Mesendoderm (in vitro differentiated cells): Measurements from ENCODE around the gene HK2.
A peak's percentile ranks its signal among the peaks of the same experiment; 100 is the strongest.
"Not testable (repeated sequence)": the region's sequence is repeated elsewhere in the genome, so short reads cannot be mapped to it uniquely, and the experiment has no call there.

Source experiments
- DNase-seq: peaks from one replicate; pipeline ENCODE4 v3.0.0; 2013
- H2AK5ac ChIP-seq: 2 replicates; pipeline ENCODE4 v1.6.1; 2013; ENCODE audit warnings: low read length, inconsistent platforms
- H2BK120ac ChIP-seq: 2 replicates; pipeline ENCODE4 v1.6.1; 2013; ENCODE audit warnings: low read depth, mild to moderate bottlenecking, low read length, moderate library complexity, mixed read lengths
- H2BK15ac ChIP-seq: replicated peaks from 2 replicates; pipeline ENCODE4 v1.6.1; 2013; ENCODE audit warnings: low read depth, mild to moderate bottlenecking, moderate library complexity
- H2BK5ac ChIP-seq: 2 replicates; pipeline ENCODE4 v1.6.1; 2013; ENCODE audit warnings: low read length, inconsistent platforms
- H3K18ac ChIP-seq: 2 replicates; pipeline ENCODE4 v1.6.1; 2013; ENCODE audit warnings: mild to moderate bottlenecking, low read length, mixed read lengths
- H3K23ac ChIP-seq: one replicate; pipeline ENCODE4 v1.6.1; 2013; ENCODE audit warnings: low read length
- H3K27ac ChIP-seq: 2 replicates; pipeline ENCODE4 v1.5.1; 2013; ENCODE audit warnings: low read depth, mild to moderate bottlenecking, inconsistent platforms, low read length, moderate library complexity
- H3K27me3 ChIP-seq: 2 replicates; pipeline ENCODE4 v1.6.1; 2013; ENCODE audit warnings: low read length, control low read depth, mild to moderate bottlenecking, inconsistent platforms; ENCODE audit not compliant: insufficient read depth, poor library complexity
- H3K36me3 ChIP-seq: 2 replicates; pipeline ENCODE4 v1.6.1; 2013; ENCODE audit warnings: low read length, inconsistent platforms; ENCODE audit not compliant: control insufficient read depth, insufficient read depth
- H3K4ac ChIP-seq: one replicate; pipeline ENCODE4 v1.6.1; 2013; ENCODE audit warnings: low read depth, mild to moderate bottlenecking, low read length, moderate library complexity
- H3K4me1 ChIP-seq: 2 replicates; pipeline ENCODE4 v1.6.1; 2013; ENCODE audit warnings: low read depth, low read length, inconsistent platforms; ENCODE audit not compliant: control insufficient read depth
- H3K4me2 ChIP-seq: 2 replicates; pipeline ENCODE4 v1.6.1; 2013; ENCODE audit warnings: low read length
- H3K4me3 ChIP-seq: 2 replicates; pipeline ENCODE4 v1.5.1; 2013; ENCODE audit warnings: mild to moderate bottlenecking, low read length
- H3K56ac ChIP-seq: one replicate; pipeline ENCODE4 v1.6.1; 2013; ENCODE audit warnings: low read length
- H3K79me1 ChIP-seq: 2 replicates; pipeline ENCODE4 v1.6.1; 2013; ENCODE audit warnings: low read length, inconsistent platforms
- H3K79me2 ChIP-seq: 2 replicates; pipeline ENCODE4 v1.6.1; 2013; ENCODE audit warnings: mild to moderate bottlenecking, low read length; ENCODE audit not compliant: control insufficient read depth, insufficient read depth
- H3K9ac ChIP-seq: 2 replicates; pipeline ENCODE4 v1.6.1; 2013; ENCODE audit warnings: low read length, inconsistent platforms
- H4K5ac ChIP-seq: one replicate; pipeline ENCODE4 v1.6.1; 2013; ENCODE audit warnings: low read length
- H4K8ac ChIP-seq: one replicate; pipeline ENCODE4 v1.6.1; 2013; ENCODE audit warnings: low read depth, mild to moderate bottlenecking, control low read depth, low read length, moderate library complexity
- WGBS: extraction: QIAGEN DNeasy Blood & Tissue Kit; methylation state at CpG from one replicate; pipeline ENCODE4 v1.1.7; 2013; ENCODE audit warnings: low lambda C conversion rate, missing lambda C conversion rate; ENCODE audit not compliant: insufficient coverage; ENCODE audit errors: extremely low coverage; 5-methylcytosine and 5-hydroxymethylcytosine counted together

The HK2 gene

GRCh38 chr2:74851191-74851566, 17.3 kb downstream of the HK2 start:
- H3K27ac ChIP-seq: no peak overlapping the region

GRCh38 chr2:74853360-74853759, 19.4 kb downstream of the HK2 start:
- DNase-seq, H3K4me3 ChIP-seq, H2BK5ac ChIP-seq, H3K36me3 ChIP-seq, H3K27ac ChIP-seq, H4K8ac ChIP-seq, H2BK15ac ChIP-seq, H3K4ac ChIP-seq, H4K5ac ChIP-seq, H3K27me3 ChIP-seq, H3K4me2 ChIP-seq, H2BK120ac ChIP-seq, H3K4me1 ChIP-seq, H3K18ac ChIP-seq, H3K23ac ChIP-seq, H3K56ac ChIP-seq, H2AK5ac ChIP-seq, H3K79me2 ChIP-seq, H3K9ac ChIP-seq: not testable (repeated sequence)
- no CpG with 5 or more reads among the region's 8 CpGs for WGBS
- peaks cover 14% of the 10 kb centered on the region for H3K79me1 ChIP-seq

More at GRCh38 chr2:74851191-74851566, 17.3 kb downstream of the HK2 start:
- H2AK5ac ChIP-seq: no peak overlapping the region
- peaks cover 21% of the 10 kb centered on the region for H3K79me2 ChIP-seq
- H3K56ac ChIP-seq: no peak overlapping the region
- H3K4me3 ChIP-seq: no peak overlapping the region
- H4K8ac ChIP-seq: no peak overlapping the region
- no peak overlapping the region for H3K18ac ChIP-seq
- no peak overlapping the region for H3K4me2 ChIP-seq
- no peak overlapping the region for H2BK120ac ChIP-seq
- no peak overlapping the region for H3K9ac ChIP-seq
- H3K36me3 ChIP-seq: peaks cover 4% of the 10 kb centered on the region
- H3K23ac ChIP-seq: no peak overlapping the region
- no peaks in the 10 kb centered on the region for H3K27me3 ChIP-seq
- WGBS: no CpG with 5 or more reads among the region's 8 CpGs
- H4K5ac ChIP-seq: no peak overlapping the region
- H2BK15ac ChIP-seq: no peak overlapping the region
- no peak overlapping the region for H3K4ac ChIP-seq
- DNase-seq: peak; percentile 40
- peaks cover 7% of the 10 kb centered on the region for H3K4me1 ChIP-seq
- peaks cover 26% of the 10 kb centered on the region for H3K79me1 ChIP-seq
- no peak overlapping the region for H2BK5ac ChIP-seq

- Histone ChIP-seq H2BK120ac (no peak overlapping the region), H3K4me2 (no peak overlapping the region), H3K9ac (no peak overlapping the region), H3K27me3 (no peaks in the 10 kb centered on the region), H3K4me1 (peaks cover under 1% of the 10 kb centered on the region), H3K18ac (no peak overlapping the region), H3K4ac (no peak overlapping the region), H4K5ac (no peak overlapping the region), H3K4me3 (no peak overlapping the region), H3K79me2 (peaks cover 5% of the 10 kb centered on the region), H2BK15ac (no peak overlapping the region), H3K56ac (no peak overlapping the region), H3K23ac (no peak overlapping the region), H2AK5ac (no peak overlapping the region), H3K27ac (no peak overlapping the region), H3K36me3 (peaks cover 6% of the 10 kb centered on the region), H3K79me1 (peaks cover 14% of the 10 kb centered on the region), H2BK5ac (no peak overlapping the region), H4K8ac (no peak overlapping the region)
- WGBS: no CpG with 5 or more reads among the region's 4 CpGs
- no peak for DNase-seq
These were observed 20.5 kb downstream of the HK2 start for GRCh38 chr2:74854401-74854800.

- not testable (repeated sequence) for H3K4me1 ChIP-seq, H3K56ac ChIP-seq, H2BK15ac ChIP-seq, H3K36me3 ChIP-seq, H3K4ac ChIP-seq, H3K18ac ChIP-seq, H3K27ac ChIP-seq, H3K4me3 ChIP-seq, H3K9ac ChIP-seq, DNase-seq, H3K27me3 ChIP-seq, H2AK5ac ChIP-seq, H3K23ac ChIP-seq, H4K8ac ChIP-seq, H3K79me2 ChIP-seq, H3K4me2 ChIP-seq, H4K5ac ChIP-seq, H2BK120ac ChIP-seq, H2BK5ac ChIP-seq
- H3K79me1 ChIP-seq: peaks cover 14% of the 10 kb centered on the region
- WGBS: no CpG with 5 or more reads among the region's 16 CpGs
These were observed 21.3 kb downstream of the HK2 start for GRCh38 chr2:74855114-74855707.

- no peak overlapping the region for H3K27ac ChIP-seq
- peaks cover 12% of the 10 kb centered on the region for H3K79me1 ChIP-seq
- DNase-seq: no peak
- no peak overlapping the region for H3K56ac ChIP-seq
- H3K4me1 ChIP-seq: no peaks in the 10 kb centered on the region
- no peak overlapping the region for H2BK15ac ChIP-seq
- H3K9ac ChIP-seq: no peak overlapping the region
- H4K5ac ChIP-seq: no peak overlapping the region
- no peak overlapping the region for H4K8ac ChIP-seq
- H3K36me3 ChIP-seq: peaks cover 6% of the 10 kb centered on the region
- H3K18ac ChIP-seq: no peak overlapping the region
- H3K4me2 ChIP-seq: no peak overlapping the region
- no CpG with 5 or more reads among the region's 10 CpGs for WGBS
- H2BK5ac ChIP-seq: no peak overlapping the region
- peaks cover 3% of the 10 kb centered on the region for H3K79me2 ChIP-seq
- no peak overlapping the region for H3K4me3 ChIP-seq
- no peaks in the 10 kb centered on the region for H3K27me3 ChIP-seq
- H3K23ac ChIP-seq: no peak overlapping the region
- H2BK120ac ChIP-seq: no peak overlapping the region
- H3K4ac ChIP-seq: no peak overlapping the region
- no peak overlapping the region for H2AK5ac ChIP-seq
These were observed 22.2 kb downstream of the HK2 start for GRCh38 chr2:74856004-74856578.

GRCh38 chr2:74856599-74856998, 22.7 kb downstream of the HK2 start:
- Histone ChIP-seq H3K4me1 (no peaks in the 10 kb centered on the region), H2BK120ac (no peak overlapping the region), H3K27ac (no peak overlapping the region), H3K79me1 (peaks cover 8% of the 10 kb centered on the region), H3K36me3 (peaks cover 6% of the 10 kb centered on the region), H3K4me2 (no peak overlapping the region), H3K23ac (no peak overlapping the region), H3K9ac (no peak overlapping the region), H3K56ac (no peak overlapping the region), H3K27me3 (no peaks in the 10 kb centered on the region), H3K4ac (no peak overlapping the region), H4K5ac (no peak overlapping the region), H3K18ac (no peak overlapping the region), H3K79me2 (peaks cover 1% of the 10 kb centered on the region), H2AK5ac (no peak overlapping the region), H2BK5ac (no peak overlapping the region), H2BK15ac (no peak overlapping the region), H3K4me3 (no peak overlapping the region), H4K8ac (no peak overlapping the region)
- no CpG with 5 or more reads among the region's 5 CpGs for WGBS
- DNase-seq: no peak
